WI38 (cell line): Measurements from ENCODE around the gene KATNB1.

Experiments
- H3K4me3 ChIP-seq: 2 replicates; pipeline ENCODE4 v1.5.1; 2011; ENCODE audit warnings: low read depth, mild to moderate bottlenecking, control low read depth, low read length
- CTCF ChIP-seq: IDR thresholded peaks from 2 replicates; pipeline ENCODE4 v1.5.1; 2012; ENCODE audit warnings: low read depth, mild to moderate bottlenecking, control low read depth, low read length

KATNB1 gene

GRCh38 chr16:57697896-57698537 is 37.6 kb upstream of the KATNB1 start:
- no peak overlapping the region for H3K4me3 ChIP-seq
- TF ChIP-seq CTCF: no peak

- no peak overlapping the region for H3K4me3 ChIP-seq
- no peak for TF ChIP-seq CTCF
Measured at GRCh38 chr16:57698812-57699405, 36.7 kb upstream of the KATNB1 start.

GRCh38 chr16:57699481-57699880 is 36.1 kb upstream of the KATNB1 start:
- H3K4me3 ChIP-seq: no peak overlapping the region
- no peak for TF ChIP-seq CTCF

- no peak for TF ChIP-seq CTCF
- no peak overlapping the region for H3K4me3 ChIP-seq
Measured at GRCh38 chr16:57699899-57700298, 35.7 kb upstream of the KATNB1 start.

- no peak overlapping the region for H3K4me3 ChIP-seq
- TF ChIP-seq CTCF: no peak
Measured at GRCh38 chr16:57700781-57701551, 34.6 kb upstream of the KATNB1 start.

- TF ChIP-seq CTCF: no peak
Measured at GRCh38 chr16:57701759-57702371, 33.7 kb upstream of the KATNB1 start.

More at GRCh38 chr16:57701759-57702371, 33.7 kb upstream of the KATNB1 start:
- H3K4me3 ChIP-seq: no peak overlapping the region
